GM19395 (cell line): ENCODE measurements around the gene CDH4.

Source experiments
- ATAC-seq: cut with Tn5 transposase; IDR thresholded peaks from one replicate; pipeline ENCODE4 v1.9.1; 2021; ENCODE audit warnings: mild to moderate bottlenecking, moderate library complexity; ENCODE audit not compliant: unreplicated experiment

The CDH4 gene

GRCh38 chr20:61803915-61804751 lies 552.1 kb downstream of the CDH4 start:
- no peak for ATAC-seq

GRCh38 chr20:61804752-61805295 lies 552.8 kb downstream of the CDH4 start:
- no peak for ATAC-seq

- no peak for ATAC-seq
These were observed 553.3 kb downstream of the CDH4 start for GRCh38 chr20:61805365-61805764.

GRCh38 chr20:61805781-61806180 lies 553.7 kb downstream of the CDH4 start:
- no peak for ATAC-seq

GRCh38 chr20:61806314-61806713 lies 554.3 kb downstream of the CDH4 start:
- no peak for ATAC-seq

- ATAC-seq = no peak
These were observed 554.9 kb downstream of the CDH4 start for GRCh38 chr20:61806995-61807394.

GRCh38 chr20:61807471-61808160 lies 555.6 kb downstream of the CDH4 start:
- ATAC-seq = no peak

GRCh38 chr20:61808447-61808846 lies 556.4 kb downstream of the CDH4 start:
- no peak for ATAC-seq

GRCh38 chr20:61809006-61809770 lies 557.1 kb downstream of the CDH4 start:
- no peak for ATAC-seq

GRCh38 chr20:61810066-61810737 lies 558.1 kb downstream of the CDH4 start:
- ATAC-seq = no peak

- ATAC-seq = no peak
These were observed 558.7 kb downstream of the CDH4 start for GRCh38 chr20:61810738-61811135.

- no peak for ATAC-seq
These were observed 559.1 kb downstream of the CDH4 start for GRCh38 chr20:61811166-61811565.

GRCh38 chr20:61812121-61812844 lies 560.2 kb downstream of the CDH4 start:
- no peak for ATAC-seq

GRCh38 chr20:61812845-61813485 lies 560.9 kb downstream of the CDH4 start:
- ATAC-seq = no peak

- ATAC-seq = no peak
These were observed 561.7 kb downstream of the CDH4 start for GRCh38 chr20:61813791-61814190.

- no peak for ATAC-seq
These were observed 562.2 kb downstream of the CDH4 start for GRCh38 chr20:61814244-61814643.

- no peak for ATAC-seq
These were observed 562.7 kb downstream of the CDH4 start for GRCh38 chr20:61814726-61815125.

GRCh38 chr20:61815176-61815575 lies 563.1 kb downstream of the CDH4 start:
- ATAC-seq = no peak

- no peak for ATAC-seq
These were observed 563.6 kb downstream of the CDH4 start for GRCh38 chr20:61815678-61816077.
